Lower lobe of right lung (tissue), 2 donors: Measurements from ENCODE around the gene GADD45B. TPM values are rescaled to one million over a fixed set of nuclear protein-coding genes. Genes with fewer than 3 reads are reported as not detected.
"Not testable (repeated sequence)": the region's sequence is repeated elsewhere in the genome, so short reads cannot be mapped to it uniquely, and the experiment has no call there.

ENCODE experiments used
- ATAC-seq, 2 donors: fragments of 200-7000 bp; cut with Tn5 transposase; one replicate each; pipeline ENCODE4 v1.9.1; 2020 to 2022; ENCODE audit warnings: mild to moderate bottlenecking in 2 of 2, moderate library complexity in 2 of 2
- DNase-seq: peaks from one replicate; pipeline ENCODE4 v3.0.0-alpha.2; 2020
- H3K27ac ChIP-seq: fragments of 200-600 bp; one replicate; pipeline ENCODE4 v1.8.0; 2022
- H3K27me3 ChIP-seq: fragments of 200-600 bp; one replicate; pipeline ENCODE4 v1.8.0; 2022; ENCODE audit warnings: low read depth
- H3K36me3 ChIP-seq: fragments of 200-600 bp; one replicate; pipeline ENCODE4 v1.8.0; 2022; ENCODE audit warnings: mild to moderate bottlenecking
- H3K4me1 ChIP-seq: fragments of 200-600 bp; one replicate; pipeline ENCODE4 v1.8.0; 2022
- H3K4me3 ChIP-seq: fragments of 200-600 bp; one replicate; pipeline ENCODE4 v1.8.0; 2022; ENCODE audit warnings: mild to moderate bottlenecking
- H3K9me3 ChIP-seq: fragments of 200-600 bp; one replicate; pipeline ENCODE4 v1.8.0; 2022
- intact Hi-C: fragments of 100-400 bp; cut with DNase I; formaldehyde crosslinking; loops from one replicate; pipeline ENCODE4 v1.11.0; 2022
- total RNA-seq: library from RNA; stranded (reverse); fragmentation: NEBNext Ultra II Directional; extraction: Animal tissue kit (Norgen Biotek cat#: 25700); gene quantifications from one replicate; pipeline ENCODE4 v1.2.1, GENCODE V29; 2021
- TF ChIP-seq, protein P1 (sequence below): fragments of 200-600 bp; IDR thresholded peaks from one replicate; pipeline ENCODE4 v1.8.0; 2022; ENCODE audit warnings: antibody characterized with exemption, mild to moderate bottlenecking
- donor health status: DM: no; HTN: yes; CAD: no; lungs with severe emphysema.

Gene GADD45B
- total RNA-seq, 1 donor from 2014 or later, result 89.9 TPM

- intact Hi-C loops, result no loop called here
- peak; percentile 88 for DNase-seq
- H3K9me3 ChIP-seq, result no peaks in the 10 kb centered on the region
- H3K4me3 ChIP-seq, result peak overlapping the region; percentile 67
- no peaks in the 10 kb centered on the region for H3K36me3 ChIP-seq
- peak overlapping the region; percentile 28 for H3K27ac ChIP-seq
- ATAC-seq, result peak; percentile 84 to 89
- H3K4me1 ChIP-seq, result peaks cover 17% of the 10 kb centered on the region
- no peaks in the 10 kb centered on the region for H3K27me3 ChIP-seq
- TF ChIP-seq, protein P1, sequence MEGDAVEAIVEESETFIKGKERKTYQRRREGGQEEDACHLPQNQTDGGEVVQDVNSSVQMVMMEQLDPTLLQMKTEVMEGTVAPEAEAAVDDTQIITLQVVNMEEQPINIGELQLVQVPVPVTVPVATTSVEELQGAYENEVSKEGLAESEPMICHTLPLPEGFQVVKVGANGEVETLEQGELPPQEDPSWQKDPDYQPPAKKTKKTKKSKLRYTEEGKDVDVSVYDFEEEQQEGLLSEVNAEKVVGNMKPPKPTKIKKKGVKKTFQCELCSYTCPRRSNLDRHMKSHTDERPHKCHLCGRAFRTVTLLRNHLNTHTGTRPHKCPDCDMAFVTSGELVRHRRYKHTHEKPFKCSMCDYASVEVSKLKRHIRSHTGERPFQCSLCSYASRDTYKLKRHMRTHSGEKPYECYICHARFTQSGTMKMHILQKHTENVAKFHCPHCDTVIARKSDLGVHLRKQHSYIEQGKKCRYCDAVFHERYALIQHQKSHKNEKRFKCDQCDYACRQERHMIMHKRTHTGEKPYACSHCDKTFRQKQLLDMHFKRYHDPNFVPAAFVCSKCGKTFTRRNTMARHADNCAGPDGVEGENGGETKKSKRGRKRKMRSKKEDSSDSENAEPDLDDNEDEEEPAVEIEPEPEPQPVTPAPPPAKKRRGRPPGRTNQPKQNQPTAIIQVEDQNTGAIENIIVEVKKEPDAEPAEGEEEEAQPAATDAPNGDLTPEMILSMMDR, result no peak
Measured at GRCh38 chr19:2462635-2463421, 13.1 kb upstream of the GADD45B start.

DNA sequence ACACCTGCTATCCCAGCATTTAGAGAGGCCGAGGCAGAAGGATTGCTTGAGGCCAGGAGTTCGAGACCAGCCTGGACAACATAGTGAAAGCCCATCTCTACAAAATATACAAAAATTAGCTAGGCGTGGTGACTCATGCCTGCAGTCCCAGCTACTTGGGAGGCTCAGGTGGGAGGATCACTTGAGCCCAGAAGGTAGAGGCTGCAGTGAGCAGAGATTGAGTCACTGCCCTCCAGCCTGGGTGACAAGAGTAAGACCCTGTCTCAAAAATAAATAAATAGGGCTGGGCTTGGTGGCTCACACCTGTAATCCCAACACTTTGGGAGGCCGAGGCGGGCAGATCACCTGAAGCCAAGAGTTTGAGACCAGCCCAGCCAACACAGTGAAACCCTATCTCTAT lies 12.2 kb upstream of the GADD45B start:
- H3K9me3 ChIP-seq, H3K4me3 ChIP-seq, DNase-seq, intact Hi-C loops, H3K27me3 ChIP-seq, H3K36me3 ChIP-seq, ATAC-seq: not testable (repeated sequence)
- peak overlapping the region; percentile 28 for H3K27ac ChIP-seq
- peaks cover 17% of the 10 kb centered on the region for H3K4me1 ChIP-seq

GRCh38 chr19:2464389-2464788 lies 11.5 kb upstream of the GADD45B start:
- TF ChIP-seq, protein P1, result no peak
- no peaks in the 10 kb centered on the region for H3K36me3 ChIP-seq

DNA sequence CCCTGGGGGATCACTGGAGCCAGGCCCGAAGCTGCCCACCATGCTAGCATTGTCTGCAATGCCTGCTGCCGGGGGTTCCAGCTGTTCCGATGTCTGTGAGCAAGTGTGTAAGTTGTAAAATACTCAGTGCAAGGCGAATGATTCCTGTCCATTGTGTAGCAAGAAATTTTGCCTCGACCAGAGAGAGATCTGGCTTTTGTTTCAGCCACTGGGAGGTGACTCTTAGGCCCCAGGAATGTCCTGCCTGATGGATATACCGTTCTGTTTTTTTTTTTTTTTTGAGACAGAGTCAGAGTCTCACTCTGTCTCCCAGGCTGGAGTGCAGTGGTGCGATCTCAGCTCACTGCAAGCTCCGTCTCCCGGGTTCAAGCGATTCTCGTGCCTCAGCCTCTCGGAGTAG lies 7.3 kb upstream of the GADD45B start:
- no peak for ATAC-seq
- H3K27ac ChIP-seq, result no peak overlapping the region
- no peaks in the 10 kb centered on the region for H3K9me3 ChIP-seq
- intact Hi-C loops, result no loop called here
- TF ChIP-seq, protein P1, result no peak
- no peak for DNase-seq
- no peaks in the 10 kb centered on the region for H3K27me3 ChIP-seq
- no peak overlapping the region for H3K4me3 ChIP-seq
- no peaks in the 10 kb centered on the region for H3K4me1 ChIP-seq
- H3K36me3 ChIP-seq, result no peaks in the 10 kb centered on the region

More at GRCh38 chr19:2464389-2464788, 11.5 kb upstream of the GADD45B start:
- intact Hi-C loops, result no loop called here
- H3K27ac ChIP-seq, result no peak overlapping the region
- H3K9me3 ChIP-seq, result no peaks in the 10 kb centered on the region
- DNase-seq, result no peak
- ATAC-seq, result no peak
- H3K4me3 ChIP-seq, result no peak overlapping the region
- peaks cover 17% of the 10 kb centered on the region for H3K4me1 ChIP-seq
- no peaks in the 10 kb centered on the region for H3K27me3 ChIP-seq

DNA sequence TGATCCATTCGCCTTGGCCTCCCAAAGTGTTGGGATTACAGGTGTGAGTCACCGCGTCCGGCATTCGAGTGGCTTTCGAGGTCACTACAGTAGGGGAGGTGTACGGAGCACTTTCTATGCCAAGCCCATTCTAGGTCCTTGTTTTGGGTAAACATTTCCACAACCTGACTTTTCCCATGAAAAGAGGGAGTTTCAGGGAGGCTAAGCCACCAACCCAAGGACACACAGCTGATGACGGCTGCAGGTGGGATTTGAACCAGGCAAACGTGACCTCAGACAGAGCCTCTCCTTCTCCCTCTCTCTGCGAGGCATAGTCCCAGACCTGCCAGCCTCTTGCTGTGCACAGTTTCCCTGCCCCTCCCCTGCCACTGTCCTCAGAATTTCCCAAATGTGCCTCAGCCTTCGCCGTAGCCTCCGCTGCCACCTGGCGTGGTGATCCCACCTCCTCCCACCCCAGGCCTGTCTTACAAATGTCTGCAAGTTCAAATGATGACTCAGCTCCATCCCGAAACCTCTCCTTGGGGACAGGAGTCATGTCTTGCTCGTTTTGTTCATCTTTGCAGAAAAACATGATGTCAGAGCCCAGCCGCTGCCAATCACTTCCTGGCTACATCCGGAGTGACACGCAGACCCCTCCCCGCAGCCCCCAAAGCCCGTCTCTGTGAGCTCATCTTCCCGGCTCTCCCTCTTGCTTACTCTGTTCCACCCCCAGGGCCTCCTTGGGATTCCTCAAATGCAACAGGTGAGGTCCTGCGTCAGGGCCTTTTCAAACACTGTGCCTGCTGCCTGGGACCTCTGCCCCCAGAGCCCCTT lies 6.6 kb upstream of the GADD45B start:
- H3K36me3 ChIP-seq, result no peaks in the 10 kb centered on the region
- no peak overlapping the region for H3K27ac ChIP-seq
- no peaks in the 10 kb centered on the region for H3K9me3 ChIP-seq
- H3K27me3 ChIP-seq, result no peaks in the 10 kb centered on the region
- intact Hi-C loops, result no loop called here
- ATAC-seq (peak; percentile 43 to 66), DNase-seq (no peak)
- H3K4me3 ChIP-seq, result no peak overlapping the region
- TF ChIP-seq, protein P1, result no peak
- H3K4me1 ChIP-seq, result peaks cover 4% of the 10 kb centered on the region

DNA sequence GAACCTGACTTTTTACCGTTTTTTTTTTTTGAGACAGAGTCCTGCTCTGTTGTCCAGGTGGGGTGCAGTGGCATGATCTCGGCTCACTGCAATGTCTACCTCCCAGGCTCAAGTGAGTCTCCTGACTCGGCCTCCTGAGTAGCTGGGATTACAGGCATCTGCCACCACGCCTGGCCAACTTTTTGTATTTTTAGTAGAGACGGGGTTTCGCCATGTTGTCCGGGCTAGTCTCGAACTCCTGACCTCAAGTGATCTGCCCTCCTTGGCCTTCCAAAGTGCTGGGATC lies 6.1 kb upstream of the GADD45B start:
- not testable (repeated sequence) for H3K4me1 ChIP-seq, ATAC-seq, H3K27me3 ChIP-seq, H3K27ac ChIP-seq, H3K36me3 ChIP-seq, H3K9me3 ChIP-seq, H3K4me3 ChIP-seq, DNase-seq
- intact Hi-C loops, result loop anchor here (10.0 kb wide), 1 partner anchor 145 kb away; no protein-coding TSS in a partner anchor
